SK-N-SH treated with all-trans-retinoic acid at 6 μM for 48 hours (cell line): Measurements from ENCODE around the gene HBB.

Experiments
- ATAC-seq: fragments of 200-7000 bp; cut with Tn5 transposase; 3 replicates; pipeline ENCODE4 v1.9.1; 2020; ENCODE audit warnings: mild to moderate bottlenecking, moderate library complexity
- ARNTL ChIP-seq: fragments of 450-650 bp; formaldehyde crosslinking; IDR thresholded peaks from 2 replicates; pipeline ENCODE4 v1.5.0; 2020; ENCODE audit warnings: low read depth, mild to moderate bottlenecking, moderate library complexity, borderline replicate concordance
- BACH2 ChIP-seq: fragments of 250-450 bp; sonication (Bioruptor Pico); IDR thresholded peaks from 2 replicates; pipeline ENCODE4 v1.9.0; 2021; ENCODE audit warnings: mild to moderate bottlenecking, borderline replicate concordance
- CSRNP3 ChIP-seq: fragments of 250-450 bp; sonication (Bioruptor Pico); IDR thresholded peaks from 2 replicates; pipeline ENCODE4 v1.5.1; 2021; ENCODE audit warnings: mild to moderate bottlenecking, moderate library complexity
- ESRRG ChIP-seq: fragments of 250-450 bp; sonication (Bioruptor Pico); IDR thresholded peaks from 2 replicates; pipeline ENCODE4 v1.6.1; 2021; ENCODE audit warnings: mild to moderate bottlenecking
- GLIS3 ChIP-seq: fragments of 250-450 bp; sonication (Bioruptor Pico); IDR thresholded peaks from 2 replicates; pipeline ENCODE4 v1.5.0; 2020; ENCODE audit warnings: mild to moderate bottlenecking, moderate library complexity
- OSR1 ChIP-seq: fragments of 250-450 bp; sonication (Bioruptor Pico); IDR thresholded peaks from 2 replicates; pipeline ENCODE4 v1.8.0; 2022; ENCODE audit warnings: moderate library complexity, mild to moderate bottlenecking, inconsistent platforms
- RARB ChIP-seq: fragments of 250-450 bp; sonication (Bioruptor Pico); IDR thresholded peaks from 2 replicates; pipeline ENCODE4 v1.8.0; 2021; ENCODE audit warnings: mild to moderate bottlenecking, moderate library complexity
- SNAI2 ChIP-seq: fragments of 250-450 bp; sonication (Bioruptor Pico); IDR thresholded peaks from 2 replicates; pipeline ENCODE4 v1.5.0; 2020; ENCODE audit warnings: mild to moderate bottlenecking, moderate library complexity
- TCF4 ChIP-seq: fragments of 250-450 bp; sonication (Bioruptor Pico); IDR thresholded peaks from 2 replicates; pipeline ENCODE4 v1.8.0; 2021; ENCODE audit warnings: mild to moderate bottlenecking, moderate library complexity, borderline replicate concordance
- TOX ChIP-seq: fragments of 250-450 bp; sonication (Bioruptor Pico); IDR thresholded peaks from 2 replicates; pipeline ENCODE4 v1.8.0; 2021; ENCODE audit warnings: mild to moderate bottlenecking, moderate library complexity, borderline replicate concordance
- TSHZ2 ChIP-seq: fragments of 250-450 bp; sonication (Bioruptor Pico); IDR thresholded peaks from 2 replicates; pipeline ENCODE4 v1.5.0; 2020; ENCODE audit warnings: mild to moderate bottlenecking, moderate library complexity
- ZC3H10 ChIP-seq: fragments of 250-450 bp; sonication (Bioruptor Pico); IDR thresholded peaks from 2 replicates; pipeline ENCODE4 v1.5.1; 2021; ENCODE audit warnings: mild to moderate bottlenecking, moderate library complexity
- ZFP30 ChIP-seq: fragments of 450-650 bp; formaldehyde crosslinking; IDR thresholded peaks from 2 replicates; pipeline ENCODE4 v1.5.0; 2022; ENCODE audit warnings: mild to moderate bottlenecking, moderate library complexity
- ZNF565 ChIP-seq: fragments of 450-650 bp; formaldehyde crosslinking; conservative IDR thresholded peaks from 2 replicates; pipeline ENCODE4 v1.5.0; 2020; ENCODE audit warnings: low read depth, mild to moderate bottlenecking, moderate library complexity
- ZNF70 ChIP-seq: fragments of 450-650 bp; formaldehyde crosslinking; IDR thresholded peaks from 2 replicates; pipeline ENCODE4 v1.5.0; 2020; ENCODE audit warnings: mild to moderate bottlenecking, moderate library complexity
- ZNF8 ChIP-seq: fragments of 450-650 bp; formaldehyde crosslinking; IDR thresholded peaks from 2 replicates; pipeline ENCODE4 v1.5.0; 2020; ENCODE audit warnings: mild to moderate bottlenecking, moderate library complexity
- TF ChIP-seq, protein P1 (sequence below): fragments of 250-450 bp; sonication (Bioruptor Pico); IDR thresholded peaks from 2 replicates; pipeline ENCODE4 v1.8.0; 2021; ENCODE audit warnings: low read depth, mild to moderate bottlenecking, moderate library complexity, borderline replicate concordance

The HBB gene

GRCh38 chr11:5196067-5196466 lies 30.8 kb downstream of the HBB start:
- TF ChIP-seq ESRRG (CRISPR knock-in tag) (no peak), BACH2 (no peak), SNAI2 (no peak), GLIS3 (CRISPR knock-in tag) (no peak), ARNTL (CRISPR knock-in tag) (no peak), OSR1 (no peak), TCF4 (CRISPR knock-in tag) (no peak), ZNF70 (CRISPR knock-in tag) (no peak), RARB (CRISPR knock-in tag) (no peak), TOX (CRISPR knock-in tag) (no peak), TSHZ2 (CRISPR knock-in tag) (no peak), ZFP30 (CRISPR knock-in tag) (no peak)
- TF ChIP-seq, protein P1, sequence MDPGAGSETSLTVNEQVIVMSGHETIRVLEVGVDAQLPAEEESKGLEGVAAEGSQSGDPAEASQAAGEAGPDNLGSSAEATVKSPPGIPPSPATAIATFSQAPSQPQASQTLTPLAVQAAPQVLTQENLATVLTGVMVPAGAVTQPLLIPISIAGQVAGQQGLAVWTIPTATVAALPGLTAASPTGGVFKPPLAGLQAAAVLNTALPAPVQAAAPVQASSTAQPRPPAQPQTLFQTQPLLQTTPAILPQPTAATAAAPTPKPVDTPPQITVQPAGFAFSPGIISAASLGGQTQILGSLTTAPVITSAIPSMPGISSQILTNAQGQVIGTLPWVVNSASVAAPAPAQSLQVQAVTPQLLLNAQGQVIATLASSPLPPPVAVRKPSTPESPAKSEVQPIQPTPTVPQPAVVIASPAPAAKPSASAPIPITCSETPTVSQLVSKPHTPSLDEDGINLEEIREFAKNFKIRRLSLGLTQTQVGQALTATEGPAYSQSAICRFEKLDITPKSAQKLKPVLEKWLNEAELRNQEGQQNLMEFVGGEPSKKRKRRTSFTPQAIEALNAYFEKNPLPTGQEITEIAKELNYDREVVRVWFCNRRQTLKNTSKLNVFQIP (CRISPR knock-in tag) = no peak
- TF ChIP-seq, all 23 proteins: peak for 0
- ATAC-seq = no peak

GRCh38 chr11:5192738-5193137 lies 34.1 kb downstream of the HBB start:
- TF ChIP-seq ESRRG (CRISPR knock-in tag) (no peak), ZC3H10 (CRISPR knock-in tag) (no peak), GLIS3 (CRISPR knock-in tag) (no peak), BACH2 (no peak), ZNF565 (CRISPR knock-in tag) (no peak)
- TF ChIP-seq, protein P1 (CRISPR knock-in tag) = no peak
- TF ChIP-seq, all 23 proteins: peak for 0
- ATAC-seq = no peak

DNA sequence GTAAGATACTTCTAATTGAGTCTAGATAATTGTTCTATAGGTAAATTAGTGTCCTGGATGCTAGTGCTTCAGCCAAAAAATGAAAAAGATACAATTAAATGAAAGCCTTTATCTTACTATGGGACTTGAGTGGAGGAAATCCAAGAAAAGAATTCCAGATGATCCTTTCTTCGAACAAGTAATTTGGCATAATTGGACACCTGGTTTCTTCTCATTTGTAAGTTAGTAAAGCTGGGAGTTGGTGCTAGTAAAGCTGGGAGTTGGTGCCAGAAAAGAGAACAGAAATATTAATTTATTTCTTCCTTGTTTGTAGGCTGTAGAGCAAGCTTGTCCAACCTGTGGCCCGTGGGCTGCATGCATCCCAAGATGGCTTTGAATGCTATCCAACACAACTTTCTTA lies 38.7 kb downstream of the HBB start:
- no peak for ATAC-seq
- TF ChIP-seq ZC3H10 (CRISPR knock-in tag) (no peak), ESRRG (CRISPR knock-in tag) (no peak), TCF4 (CRISPR knock-in tag) (no peak), ZNF8 (CRISPR knock-in tag) (no peak), ARNTL (CRISPR knock-in tag) (no peak), RARB (CRISPR knock-in tag) (no peak), TOX (CRISPR knock-in tag) (no peak), GLIS3 (CRISPR knock-in tag) (no peak), CSRNP3 (no peak), ZNF70 (CRISPR knock-in tag) (no peak)
- TF ChIP-seq, protein P1 (CRISPR knock-in tag) = no peak
